HL-60 (cell line): ENCODE measurements around the gene OSBPL5.

Experiments
- DNase-seq, 2 experiments: peaks; one replicate each; pipeline ENCODE4 v3.0.0-alpha.2; 2010 to 2020; ENCODE audit warnings: low read depth in 1 of 2, low spot score in 1 of 2
- H3K27ac ChIP-seq: fragments of 250-450 bp; sonication (Bioruptor Pico); replicated peaks from 2 replicates; pipeline ENCODE4 v1.5.1; 2020; ENCODE audit warnings: mild to moderate bottlenecking, moderate library complexity
- H3K27me3 ChIP-seq: fragments of 250-450 bp; sonication (Bioruptor Pico); 2 replicates; pipeline ENCODE4 v1.5.1; 2021; ENCODE audit warnings: mild to moderate bottlenecking, moderate library complexity; ENCODE audit not compliant: insufficient read depth, poor library complexity, severe bottlenecking
- H3K4me3 ChIP-seq: replicated peaks from 2 replicates; pipeline ENCODE4 v1.5.1; 2011; ENCODE audit warnings: mild to moderate bottlenecking, control low read depth, low read length; ENCODE audit not compliant: insufficient read depth
- GABPA ChIP-seq: IDR thresholded peaks from 2 replicates; pipeline ENCODE4 v1.6.1; 2012; ENCODE audit warnings: low read depth
- POLR2AphosphoS5 ChIP-seq: IDR thresholded peaks from 2 replicates; pipeline ENCODE4 v1.6.1; 2012; ENCODE audit warnings: low read depth
- SPI1 ChIP-seq: IDR thresholded peaks from 2 replicates; pipeline ENCODE4 v1.6.1; 2012; ENCODE audit warnings: low read depth, mild to moderate bottlenecking, borderline replicate concordance
- TF ChIP-seq, protein P1 (sequence below): IDR thresholded peaks from one replicate; pipeline ENCODE4 v1.5.1; 2011; ENCODE audit warnings: low read length, control low read depth, inconsistent platforms; ENCODE audit not compliant: insufficient read depth
- TF ChIP-seq, protein P2 (sequence below): IDR thresholded peaks from 2 replicates; pipeline ENCODE4 v1.6.1; 2012; ENCODE audit warnings: low read depth; ENCODE audit not compliant: insufficient replicate concordance

The OSBPL5 gene

GRCh38 chr11:3129591-3130268 is 35.4 kb downstream of the OSBPL5 start:
- no peaks in the 10 kb centered on the region for H3K27me3 ChIP-seq
- TF ChIP-seq POLR2AphosphoS5 = 0 out of 2 replicates have a peak, but pooled peaks have one; percentile 3
- no peak for TF ChIP-seq GABPA
- H3K4me3 ChIP-seq = no peak overlapping the region
- H3K27ac ChIP-seq = no peak overlapping the region
- DNase-seq = no peak

DNA sequence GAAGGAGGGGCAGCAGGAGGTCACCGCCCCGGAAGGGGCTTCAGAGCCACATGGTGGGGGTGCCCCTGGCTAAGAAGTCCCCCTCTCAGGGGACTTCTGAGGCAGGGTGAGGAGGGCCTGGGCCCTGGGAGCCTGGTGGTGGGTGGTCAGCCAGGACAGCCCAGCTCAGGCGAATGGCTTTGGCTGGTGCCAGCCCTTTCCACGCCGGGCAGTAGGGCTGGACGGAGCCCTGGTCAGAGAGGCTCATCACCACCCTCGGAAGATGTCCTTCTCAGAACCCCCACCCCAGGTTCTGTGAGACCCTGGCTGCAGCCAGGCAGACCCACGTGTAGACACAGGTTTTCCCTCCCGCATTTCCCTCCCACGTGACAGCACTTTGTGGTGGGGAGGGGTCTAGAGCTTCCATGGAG is 35.9 kb downstream of the OSBPL5 start:
- TF ChIP-seq SPI1 = no peak
- TF ChIP-seq POLR2AphosphoS5 = 0 out of 2 replicates have a peak, but pooled peaks have one; percentile 6
- Histone ChIP-seq H3K27ac (no peak overlapping the region), H3K27me3 (no peaks in the 10 kb centered on the region), H3K4me3 (no peak overlapping the region)
- no peak for DNase-seq

DNA sequence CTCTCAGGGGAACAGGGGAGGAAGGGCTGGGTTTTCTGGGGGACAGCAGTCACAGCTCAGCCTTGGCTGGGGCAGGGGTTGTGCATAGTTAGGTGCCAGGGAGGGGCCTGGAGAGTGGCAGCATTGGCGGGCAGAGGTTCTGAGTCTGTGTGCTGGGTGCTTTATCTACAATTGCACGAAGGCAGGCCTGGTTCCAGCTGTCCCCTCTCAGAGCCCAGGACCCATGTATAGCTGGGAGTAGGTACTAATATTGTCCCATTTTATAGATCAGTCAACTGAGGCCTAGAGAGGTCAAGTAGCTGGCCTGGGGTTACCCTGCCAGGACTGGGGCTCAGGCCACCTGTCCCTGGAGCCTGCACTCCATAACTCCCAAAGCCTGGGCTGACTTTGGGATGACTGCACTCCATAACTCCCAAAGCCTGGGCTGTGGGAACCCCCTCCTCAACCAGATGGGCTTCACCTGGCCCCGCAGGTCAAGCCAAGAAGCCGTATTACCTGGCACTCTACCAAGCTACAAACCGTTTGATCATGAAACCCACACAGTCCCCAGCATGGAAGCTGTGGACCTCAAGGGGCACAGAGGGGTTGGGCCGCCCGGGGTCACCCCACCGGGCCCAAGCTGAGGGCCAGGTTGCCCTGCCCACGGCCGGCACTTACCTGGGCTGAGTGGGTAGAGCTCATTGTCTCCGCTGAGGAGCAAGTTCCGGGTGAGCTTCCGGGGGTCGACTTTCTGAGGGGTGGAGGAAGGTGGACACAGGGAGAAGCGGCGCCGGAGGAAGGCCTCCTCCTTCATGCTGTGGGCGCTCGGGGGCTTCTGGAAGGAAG is 36.5 kb downstream of the OSBPL5 start:
- H3K27me3 ChIP-seq = no peaks in the 10 kb centered on the region
- DNase-seq = no peak
- TF ChIP-seq SPI1 (no peak), GABPA (no peak), POLR2AphosphoS5 (no peak)
- TF ChIP-seq, protein P1, sequence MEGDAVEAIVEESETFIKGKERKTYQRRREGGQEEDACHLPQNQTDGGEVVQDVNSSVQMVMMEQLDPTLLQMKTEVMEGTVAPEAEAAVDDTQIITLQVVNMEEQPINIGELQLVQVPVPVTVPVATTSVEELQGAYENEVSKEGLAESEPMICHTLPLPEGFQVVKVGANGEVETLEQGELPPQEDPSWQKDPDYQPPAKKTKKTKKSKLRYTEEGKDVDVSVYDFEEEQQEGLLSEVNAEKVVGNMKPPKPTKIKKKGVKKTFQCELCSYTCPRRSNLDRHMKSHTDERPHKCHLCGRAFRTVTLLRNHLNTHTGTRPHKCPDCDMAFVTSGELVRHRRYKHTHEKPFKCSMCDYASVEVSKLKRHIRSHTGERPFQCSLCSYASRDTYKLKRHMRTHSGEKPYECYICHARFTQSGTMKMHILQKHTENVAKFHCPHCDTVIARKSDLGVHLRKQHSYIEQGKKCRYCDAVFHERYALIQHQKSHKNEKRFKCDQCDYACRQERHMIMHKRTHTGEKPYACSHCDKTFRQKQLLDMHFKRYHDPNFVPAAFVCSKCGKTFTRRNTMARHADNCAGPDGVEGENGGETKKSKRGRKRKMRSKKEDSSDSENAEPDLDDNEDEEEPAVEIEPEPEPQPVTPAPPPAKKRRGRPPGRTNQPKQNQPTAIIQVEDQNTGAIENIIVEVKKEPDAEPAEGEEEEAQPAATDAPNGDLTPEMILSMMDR = no peak
- TF ChIP-seq, protein P2, sequence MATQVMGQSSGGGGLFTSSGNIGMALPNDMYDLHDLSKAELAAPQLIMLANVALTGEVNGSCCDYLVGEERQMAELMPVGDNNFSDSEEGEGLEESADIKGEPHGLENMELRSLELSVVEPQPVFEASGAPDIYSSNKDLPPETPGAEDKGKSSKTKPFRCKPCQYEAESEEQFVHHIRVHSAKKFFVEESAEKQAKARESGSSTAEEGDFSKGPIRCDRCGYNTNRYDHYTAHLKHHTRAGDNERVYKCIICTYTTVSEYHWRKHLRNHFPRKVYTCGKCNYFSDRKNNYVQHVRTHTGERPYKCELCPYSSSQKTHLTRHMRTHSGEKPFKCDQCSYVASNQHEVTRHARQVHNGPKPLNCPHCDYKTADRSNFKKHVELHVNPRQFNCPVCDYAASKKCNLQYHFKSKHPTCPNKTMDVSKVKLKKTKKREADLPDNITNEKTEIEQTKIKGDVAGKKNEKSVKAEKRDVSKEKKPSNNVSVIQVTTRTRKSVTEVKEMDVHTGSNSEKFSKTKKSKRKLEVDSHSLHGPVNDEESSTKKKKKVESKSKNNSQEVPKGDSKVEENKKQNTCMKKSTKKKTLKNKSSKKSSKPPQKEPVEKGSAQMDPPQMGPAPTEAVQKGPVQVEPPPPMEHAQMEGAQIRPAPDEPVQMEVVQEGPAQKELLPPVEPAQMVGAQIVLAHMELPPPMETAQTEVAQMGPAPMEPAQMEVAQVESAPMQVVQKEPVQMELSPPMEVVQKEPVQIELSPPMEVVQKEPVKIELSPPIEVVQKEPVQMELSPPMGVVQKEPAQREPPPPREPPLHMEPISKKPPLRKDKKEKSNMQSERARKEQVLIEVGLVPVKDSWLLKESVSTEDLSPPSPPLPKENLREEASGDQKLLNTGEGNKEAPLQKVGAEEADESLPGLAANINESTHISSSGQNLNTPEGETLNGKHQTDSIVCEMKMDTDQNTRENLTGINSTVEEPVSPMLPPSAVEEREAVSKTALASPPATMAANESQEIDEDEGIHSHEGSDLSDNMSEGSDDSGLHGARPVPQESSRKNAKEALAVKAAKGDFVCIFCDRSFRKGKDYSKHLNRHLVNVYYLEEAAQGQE = no peak
- no peak overlapping the region for H3K4me3 ChIP-seq
- no peak overlapping the region for H3K27ac ChIP-seq

DNA sequence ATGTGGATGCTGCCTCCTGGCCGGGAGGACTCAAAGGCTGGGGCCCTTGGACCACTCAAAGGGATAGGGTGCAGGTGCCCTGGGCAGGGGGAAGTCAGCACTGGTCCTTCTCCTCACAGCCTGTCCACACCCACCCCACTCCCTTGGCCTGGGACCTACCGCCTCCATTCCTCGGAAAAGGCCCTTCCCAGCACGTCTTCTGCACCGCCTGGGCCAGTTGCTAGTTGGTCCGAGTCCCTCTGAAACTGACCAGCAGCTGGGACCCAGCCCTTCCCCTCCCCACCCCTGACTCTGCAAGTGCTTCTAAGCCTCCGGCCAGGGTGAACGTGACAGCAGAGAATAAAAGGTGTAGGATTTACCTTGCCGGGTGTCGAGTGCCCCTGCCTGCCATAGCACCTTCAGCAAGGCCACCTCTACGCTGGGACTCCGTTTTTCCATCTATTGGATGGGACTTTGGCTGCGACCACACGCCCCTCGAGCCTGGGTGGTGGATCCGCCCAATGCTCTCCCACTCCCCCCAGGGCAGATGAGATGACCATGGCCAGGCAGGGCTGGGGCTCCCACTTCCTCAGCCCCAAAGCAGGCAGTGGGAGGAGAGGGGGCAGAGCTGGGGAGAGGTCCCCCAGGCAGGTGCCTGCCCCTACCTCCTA is 37.3 kb downstream of the OSBPL5 start:
- no peak for DNase-seq
- no peak overlapping the region for H3K27ac ChIP-seq

More for the DNA sequence above, 37.3 kb downstream of the OSBPL5 start:
- no peak for TF ChIP-seq GABPA
- TF ChIP-seq, protein P2 = no peak
- TF ChIP-seq, protein P1 = no peak
- no peak for TF ChIP-seq SPI1
- TF ChIP-seq POLR2AphosphoS5 = no peak
- no peak overlapping the region for H3K4me3 ChIP-seq
- no peaks in the 10 kb centered on the region for H3K27me3 ChIP-seq
